ENCODE measurements around the gene NKTR.

The NKTR gene

GRCh38 chr3:42697289-42698051 is 97.0 kb downstream of the NKTR start:
- no peak for DNase-seq

Measured in SIG-M5 (cell line).